WTC11 (cell line): ENCODE results near the gene TNNI3K. TPM values are rescaled to one million over a fixed set of nuclear protein-coding genes. Genes with fewer than 3 reads are reported as not detected.

Experiments
- ATAC-seq: fragments of 200-7000 bp; cut with Tn5 transposase; 2 replicates; pipeline ENCODE4 v1.10.0; 2021; ENCODE audit warnings: mild to moderate bottlenecking, moderate library complexity
- CTCF ChIA-PET: fragments of 300-600 bp; sonication (Branson Sonifier 250); formaldehyde crosslinking; loops from one replicate; lab custom pipeline; 2021; ENCODE audit warnings: antibody characterized with exemption; lab: Charles Lee
- POLR2A ChIA-PET: fragments of 350-600 bp; sonication (Branson Sonifier 250); formaldehyde crosslinking; loops from one replicate; lab custom pipeline; 2021; ENCODE audit warnings: antibody characterized with exemption; lab: Charles Lee
- DNase-seq: peaks from one replicate; pipeline ENCODE4 v3.0.0; 2021; ENCODE audit warnings: low spot score
- H3K27ac Mint-ChIP-seq: 2 replicates; pipeline ENCODE4 v1.8.0; 2021; ENCODE audit warnings: mixed read lengths
- H3K27me3 Mint-ChIP-seq: 2 replicates; pipeline ENCODE4 v1.8.0; 2021; ENCODE audit warnings: low read depth, mild to moderate bottlenecking, moderate library complexity, mixed read lengths
- H3K36me3 Mint-ChIP-seq: 2 replicates; pipeline ENCODE4 v1.8.0; 2021; ENCODE audit warnings: mixed read lengths
- H3K4me1 Mint-ChIP-seq: 2 replicates; pipeline ENCODE4 v1.8.0; 2022; ENCODE audit warnings: mixed read lengths
- H3K4me3 Mint-ChIP-seq: 2 replicates; pipeline ENCODE4 v1.8.0; 2021; ENCODE audit warnings: mild to moderate bottlenecking, moderate library complexity, mixed read lengths
- H3K9me3 Mint-ChIP-seq: 2 replicates; pipeline ENCODE4 v1.8.0; 2021; ENCODE audit warnings: mixed read lengths
- CREB1 ChIP-seq: sonication (generic); formaldehyde crosslinking; IDR thresholded peaks from 2 replicates; pipeline ENCODE4 v1.8.0; 2023; ENCODE audit warnings: mild to moderate bottlenecking, missing genetic modification reagents
- CTCF ChIP-seq: fragments of 200-600 bp; IDR thresholded peaks from 2 replicates; pipeline ENCODE4 v1.8.0; 2022; ENCODE audit warnings: antibody characterized with exemption
- E2F1 ChIP-seq: sonication (generic); formaldehyde crosslinking; IDR thresholded peaks from 2 replicates; pipeline ENCODE4 v1.8.0; 2022; ENCODE audit warnings: mild to moderate bottlenecking, missing genetic modification reagents
- E2F5 ChIP-seq: sonication (generic); formaldehyde crosslinking; IDR thresholded peaks from 2 replicates; pipeline ENCODE4 v1.8.1; 2022; ENCODE audit warnings: mild to moderate bottlenecking, moderate library complexity, missing genetic modification reagents
- FOXK1 ChIP-seq: sonication (generic); formaldehyde crosslinking; IDR thresholded peaks from 2 replicates; pipeline ENCODE4 v1.8.0; 2022; ENCODE audit warnings: mild to moderate bottlenecking, moderate library complexity, missing genetic modification reagents
- IRF1 ChIP-seq: sonication (generic); formaldehyde crosslinking; IDR thresholded peaks from 2 replicates; pipeline ENCODE4 v1.8.0; 2023; ENCODE audit warnings: missing genetic modification reagents
- IRF2 ChIP-seq: sonication (generic); formaldehyde crosslinking; IDR thresholded peaks from 2 replicates; pipeline ENCODE4 v1.8.0; 2022; ENCODE audit warnings: low read depth, missing genetic modification reagents, borderline replicate concordance
- MAX ChIP-seq: sonication (generic); formaldehyde crosslinking; IDR thresholded peaks from 2 replicates; pipeline ENCODE4 v1.8.0; 2022; ENCODE audit warnings: mild to moderate bottlenecking, missing genetic modification reagents
- MXD4 ChIP-seq: fragments of 250-450 bp; sonication (Bioruptor Pico); IDR thresholded peaks from 2 replicates; pipeline ENCODE4 v1.8.0; 2021; ENCODE audit warnings: mild to moderate bottlenecking, moderate library complexity, borderline replicate concordance
- NFATC4 ChIP-seq: fragments of 250-450 bp; sonication (Bioruptor Pico); IDR thresholded peaks from 2 replicates; pipeline ENCODE4 v1.9.0; 2021; ENCODE audit warnings: mild to moderate bottlenecking
- RORB ChIP-seq: fragments of 250-450 bp; sonication (Bioruptor Pico); IDR thresholded peaks from 2 replicates; pipeline ENCODE4 v1.9.0; 2021; ENCODE audit warnings: mild to moderate bottlenecking
- SMAD3 ChIP-seq: sonication (generic); formaldehyde crosslinking; IDR thresholded peaks from 2 replicates; pipeline ENCODE4 v1.8.0; 2022; ENCODE audit warnings: missing genetic modification reagents, mild to moderate bottlenecking, borderline replicate concordance
- SOX15 ChIP-seq: fragments of 250-450 bp; sonication (Bioruptor Pico); IDR thresholded peaks from 2 replicates; pipeline ENCODE4 v1.9.0; 2021; ENCODE audit warnings: mild to moderate bottlenecking
- SP1 ChIP-seq: sonication (generic); formaldehyde crosslinking; conservative IDR thresholded peaks from 2 replicates; pipeline ENCODE4 v1.8.1; 2022; ENCODE audit warnings: missing genetic modification reagents
- ZBTB21 ChIP-seq: sonication (generic); formaldehyde crosslinking; IDR thresholded peaks from 2 replicates; pipeline ENCODE4 v1.8.1; 2023; ENCODE audit warnings: mild to moderate bottlenecking, missing genetic modification reagents, borderline replicate concordance
- ZNF416 ChIP-seq: fragments of 250-450 bp; sonication (Bioruptor Pico); IDR thresholded peaks from 2 replicates; pipeline ENCODE4 v1.9.0; 2021; ENCODE audit warnings: mild to moderate bottlenecking, inconsistent platforms
- ZNF425 ChIP-seq: fragments of 250-450 bp; sonication (Bioruptor Pico); conservative IDR thresholded peaks from 2 replicates; pipeline ENCODE4 v1.9.0; 2021; ENCODE audit warnings: mild to moderate bottlenecking
- ZNF671 ChIP-seq: fragments of 250-450 bp; sonication (Bioruptor Pico); IDR thresholded peaks from 2 replicates; pipeline ENCODE4 v1.8.0; 2021; ENCODE audit warnings: mild to moderate bottlenecking
- total RNA-seq: library from RNA; stranded (reverse); gene quantifications from 3 replicates; pipeline ENCODE4 v1.2.3, GENCODE V29; 2021
- TF ChIP-seq, protein P1 (sequence below): sonication (generic); formaldehyde crosslinking; conservative IDR thresholded peaks from 2 replicates; pipeline ENCODE4 v1.8.1; 2023; ENCODE audit warnings: mild to moderate bottlenecking, low read depth, missing genetic modification reagents, moderate library complexity
- TF ChIP-seq, protein P2 (sequence below): sonication (generic); formaldehyde crosslinking; conservative IDR thresholded peaks from 2 replicates; pipeline ENCODE4 v1.8.1; 2022; ENCODE audit warnings: mild to moderate bottlenecking, missing genetic modification reagents
- TF ChIP-seq, protein P3 (sequence below): sonication (generic); formaldehyde crosslinking; IDR thresholded peaks from 2 replicates; pipeline ENCODE4 v1.8.1; 2022; ENCODE audit warnings: low read depth, mild to moderate bottlenecking, moderate library complexity, missing genetic modification reagents, borderline replicate concordance

Gene TNNI3K
- total RNA-seq, 1 experiment from 2014 or later: 0.07 TPM

DNA sequence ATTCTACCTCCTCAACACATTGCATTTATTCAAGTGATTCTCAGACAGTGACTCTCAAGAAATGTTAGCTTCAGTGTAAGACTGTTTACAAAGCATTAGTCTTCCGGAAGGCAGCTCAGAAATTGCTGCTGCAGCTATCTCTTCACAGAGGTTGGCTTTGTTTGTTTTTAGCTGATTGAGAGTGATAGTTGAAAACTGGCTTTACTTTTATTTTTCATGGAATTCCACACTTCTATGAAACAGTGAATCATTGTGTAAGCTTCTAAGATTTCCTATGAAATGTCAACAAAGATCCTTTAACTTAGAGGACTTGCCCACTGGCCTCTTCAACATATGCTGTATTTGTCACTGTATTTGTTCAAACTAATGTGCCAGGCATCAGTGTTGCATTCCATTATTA, 121.3 kb downstream of the TNNI3K start (continued):
- TF ChIP-seq E2F5: no peak
- TF ChIP-seq IRF1: no peak
- no peak for TF ChIP-seq ZNF416 (CRISPR knock-in tag)
- TF ChIP-seq SOX15 (CRISPR knock-in tag): no peak
- no peak for TF ChIP-seq ZBTB21 (CRISPR knock-in tag)
- TF ChIP-seq FOXK1: no peak
- TF ChIP-seq MAX (CRISPR knock-in tag): no peak
- TF ChIP-seq, protein P1, sequence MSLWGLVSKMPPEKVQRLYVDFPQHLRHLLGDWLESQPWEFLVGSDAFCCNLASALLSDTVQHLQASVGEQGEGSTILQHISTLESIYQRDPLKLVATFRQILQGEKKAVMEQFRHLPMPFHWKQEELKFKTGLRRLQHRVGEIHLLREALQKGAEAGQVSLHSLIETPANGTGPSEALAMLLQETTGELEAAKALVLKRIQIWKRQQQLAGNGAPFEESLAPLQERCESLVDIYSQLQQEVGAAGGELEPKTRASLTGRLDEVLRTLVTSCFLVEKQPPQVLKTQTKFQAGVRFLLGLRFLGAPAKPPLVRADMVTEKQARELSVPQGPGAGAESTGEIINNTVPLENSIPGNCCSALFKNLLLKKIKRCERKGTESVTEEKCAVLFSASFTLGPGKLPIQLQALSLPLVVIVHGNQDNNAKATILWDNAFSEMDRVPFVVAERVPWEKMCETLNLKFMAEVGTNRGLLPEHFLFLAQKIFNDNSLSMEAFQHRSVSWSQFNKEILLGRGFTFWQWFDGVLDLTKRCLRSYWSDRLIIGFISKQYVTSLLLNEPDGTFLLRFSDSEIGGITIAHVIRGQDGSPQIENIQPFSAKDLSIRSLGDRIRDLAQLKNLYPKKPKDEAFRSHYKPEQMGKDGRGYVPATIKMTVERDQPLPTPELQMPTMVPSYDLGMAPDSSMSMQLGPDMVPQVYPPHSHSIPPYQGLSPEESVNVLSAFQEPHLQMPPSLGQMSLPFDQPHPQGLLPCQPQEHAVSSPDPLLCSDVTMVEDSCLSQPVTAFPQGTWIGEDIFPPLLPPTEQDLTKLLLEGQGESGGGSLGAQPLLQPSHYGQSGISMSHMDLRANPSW: no peak

DNA sequence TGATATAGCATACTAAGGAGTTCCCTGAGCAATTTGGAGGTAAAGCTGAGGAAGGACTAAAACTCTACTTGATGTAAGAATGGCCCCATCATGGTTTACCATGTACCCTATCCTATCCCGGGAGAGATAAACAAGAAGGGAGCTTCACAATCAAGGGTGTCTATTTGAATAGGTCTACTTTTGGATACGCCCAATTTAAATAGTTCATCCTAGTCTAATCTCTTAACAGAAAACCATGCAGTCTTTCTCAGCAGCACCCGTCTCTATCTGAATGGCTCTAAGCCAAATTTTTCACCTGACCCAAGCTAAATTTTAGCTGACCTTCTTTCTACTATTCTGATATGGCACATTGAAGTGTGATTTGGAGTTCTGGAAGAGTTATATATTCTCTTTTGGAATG, 122.0 kb downstream of the TNNI3K start:
- ChIA-PET POLR2A (no interaction called here), CTCF (no interaction called here)
- no peak for ATAC-seq
- Mint-ChIP-seq H3K27me3 (no peaks in the 10 kb centered on the region), H3K27ac (no peak overlapping the region), H3K9me3 (peaks cover 11% of the 10 kb centered on the region), H3K4me3 (no peak overlapping the region), H3K4me1 (0 out of 2 replicates have a peak, but pooled peaks cover 3% of the 10 kb centered on the region), H3K36me3 (no peaks in the 10 kb centered on the region)
- no peak for DNase-seq
- TF ChIP-seq, protein P2, sequence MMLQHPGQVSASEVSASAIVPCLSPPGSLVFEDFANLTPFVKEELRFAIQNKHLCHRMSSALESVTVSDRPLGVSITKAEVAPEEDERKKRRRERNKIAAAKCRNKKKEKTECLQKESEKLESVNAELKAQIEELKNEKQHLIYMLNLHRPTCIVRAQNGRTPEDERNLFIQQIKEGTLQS: no peak
- TF ChIP-seq CTCF (no peak), ZNF671 (CRISPR knock-in tag) (no peak), IRF2 (CRISPR knock-in tag) (no peak), SMAD3 (CRISPR knock-in tag) (no peak), E2F1 (CRISPR knock-in tag) (no peak), MXD4 (CRISPR knock-in tag) (no peak), SP1 (no peak), RORB (CRISPR knock-in tag) (no peak), NFATC4 (CRISPR knock-in tag) (no peak), ZNF425 (no peak), CREB1 (CRISPR knock-in tag) (no peak), ZBTB21 (CRISPR knock-in tag) (no peak)
- TF ChIP-seq, protein P1: no peak
- TF ChIP-seq, protein P3, sequence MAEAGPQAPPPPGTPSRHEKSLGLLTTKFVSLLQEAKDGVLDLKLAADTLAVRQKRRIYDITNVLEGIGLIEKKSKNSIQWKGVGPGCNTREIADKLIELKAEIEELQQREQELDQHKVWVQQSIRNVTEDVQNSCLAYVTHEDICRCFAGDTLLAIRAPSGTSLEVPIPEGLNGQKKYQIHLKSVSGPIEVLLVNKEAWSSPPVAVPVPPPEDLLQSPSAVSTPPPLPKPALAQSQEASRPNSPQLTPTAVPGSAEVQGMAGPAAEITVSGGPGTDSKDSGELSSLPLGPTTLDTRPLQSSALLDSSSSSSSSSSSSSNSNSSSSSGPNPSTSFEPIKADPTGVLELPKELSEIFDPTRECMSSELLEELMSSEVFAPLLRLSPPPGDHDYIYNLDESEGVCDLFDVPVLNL (CRISPR knock-in tag): no peak
